MCF 10A (cell line): ENCODE results near the gene HS3ST5. TPM values are rescaled to one million over a fixed set of nuclear protein-coding genes. Genes with fewer than 3 reads are reported as not detected.

Source experiments
- BruUV-seq: library from RNA; stranded (reverse); fragments of 400-500 nt; replicated peaks from 2 replicates; lab custom pipeline; 2021; lab: Mats Ljungman, UMichigan
- CTCF ChIA-PET: fragments of 300-600 bp; sonication (Branson Sonifier 250); formaldehyde crosslinking; extraction: SDS; loops from one replicate; lab custom pipeline; 2021; ENCODE audit warnings: antibody characterized with exemption, inconsistent platforms; lab: Yijun Ruan, JAX
- POLR2A ChIA-PET: fragments of 300-600, 350-650 bp; sonication (Branson Sonifier 250); formaldehyde crosslinking; extraction: SDS; loops from one replicate; lab custom pipeline; 2020; ENCODE audit warnings: antibody characterized with exemption, inconsistent platforms; lab: Yijun Ruan, JAX
- DNase-seq: peaks from one replicate; pipeline ENCODE4 v3.0.0-alpha.2; 2018; ENCODE audit not compliant: unreplicated experiment
- H3K27ac Mint-ChIP-seq: one replicate; pipeline ENCODE4 v1.8.0; 2022; ENCODE audit warnings: mild to moderate bottlenecking, low read depth, mixed read lengths; ENCODE audit not compliant: unreplicated experiment
- H3K27me3 Mint-ChIP-seq: one replicate; pipeline ENCODE4 v1.8.0; 2022; ENCODE audit warnings: mixed read lengths; ENCODE audit not compliant: insufficient read depth, unreplicated experiment
- H3K36me3 Mint-ChIP-seq: one replicate; pipeline ENCODE4 v1.8.0; 2022; ENCODE audit warnings: mild to moderate bottlenecking, moderate library complexity, mixed read lengths; ENCODE audit not compliant: insufficient read depth, unreplicated experiment
- H3K4me1 Mint-ChIP-seq: one replicate; pipeline ENCODE4 v1.8.0; 2022; ENCODE audit warnings: mixed read lengths; ENCODE audit not compliant: insufficient read depth, unreplicated experiment
- H3K4me3 Mint-ChIP-seq: one replicate; pipeline ENCODE4 v1.8.0; 2022; ENCODE audit warnings: mild to moderate bottlenecking, moderate library complexity, mixed read lengths; ENCODE audit not compliant: unreplicated experiment
- H3K9me3 Mint-ChIP-seq: one replicate; pipeline ENCODE4 v1.8.0; 2022; ENCODE audit warnings: mixed read lengths; ENCODE audit not compliant: unreplicated experiment
- CTCF ChIP-seq: fragments of 200-600 bp; IDR thresholded peaks from one replicate; pipeline ENCODE4 v1.8.0; 2022; ENCODE audit warnings: antibody characterized with exemption, mild to moderate bottlenecking; ENCODE audit not compliant: unreplicated experiment
- intact Hi-C: fragments of 100-400 bp; cut with micrococcal nuclease; formaldehyde crosslinking; loops from 2 replicates; pipeline ENCODE4 v1.14.1; 2022
- total RNA-seq: library from RNA; stranded (reverse); gene quantifications from 2 replicates; pipeline ENCODE4 v1.2.3, GENCODE V29; 2022

The HS3ST5 gene
- total RNA-seq, 1 experiment from 2014 or later, result not detected

- POLR2A ChIA-PET, result no interaction called here
- DNase-seq, result no peak
- CTCF ChIA-PET, result no interaction called here
- BruUV-seq, result no TSS peak
- no peak overlapping the region for H3K27ac Mint-ChIP-seq
- no peak for TF ChIP-seq CTCF
- H3K27me3 Mint-ChIP-seq, result peaks cover 95% of the 10 kb centered on the region
- no peaks in the 10 kb centered on the region for H3K36me3 Mint-ChIP-seq
- H3K4me3 Mint-ChIP-seq, result no peak overlapping the region
- H3K4me1 Mint-ChIP-seq, result no peaks in the 10 kb centered on the region
- H3K9me3 Mint-ChIP-seq, result no peaks in the 10 kb centered on the region
- intact Hi-C loops, result no loop called here
Observed at GRCh38 chr6:114187563-114187962, 155.3 kb downstream of the HS3ST5 start.

- H3K4me3 Mint-ChIP-seq, result no peak overlapping the region
- H3K36me3 Mint-ChIP-seq, result no peaks in the 10 kb centered on the region
- no peak for TF ChIP-seq CTCF
- DNase-seq, result no peak
- H3K27ac Mint-ChIP-seq, result no peak overlapping the region
- H3K4me1 Mint-ChIP-seq, result no peaks in the 10 kb centered on the region
- intact Hi-C loops, result no loop called here
- POLR2A ChIA-PET, result no interaction called here
- H3K27me3 Mint-ChIP-seq, result peaks cover 86% of the 10 kb centered on the region
- BruUV-seq, result no TSS peak
- CTCF ChIA-PET, result interaction anchor here (1.2 kb wide), 1 partner anchor 13 kb away, joined by 3 read pairs; no protein-coding TSS in a partner anchor
- H3K9me3 Mint-ChIP-seq, result no peaks in the 10 kb centered on the region
Observed at GRCh38 chr6:114181664-114182063, 161.2 kb downstream of the HS3ST5 start.

GRCh38 chr6:114179411-114179810 lies 163.4 kb downstream of the HS3ST5 start:
- Mint-ChIP-seq H3K4me1 (no peaks in the 10 kb centered on the region), H3K9me3 (no peaks in the 10 kb centered on the region), H3K27ac (no peak overlapping the region), H3K27me3 (peaks cover 86% of the 10 kb centered on the region), H3K4me3 (no peak overlapping the region), H3K36me3 (no peaks in the 10 kb centered on the region)
- intact Hi-C loops, result no loop called here
- BruUV-seq, result no TSS peak
- no peak for TF ChIP-seq CTCF
- ChIA-PET POLR2A (no interaction called here), CTCF (no interaction called here)
- no peak for DNase-seq

- TF ChIP-seq CTCF, result no peak
- H3K36me3 Mint-ChIP-seq, result no peaks in the 10 kb centered on the region
- ChIA-PET CTCF (no interaction called here), POLR2A (no interaction called here)
- intact Hi-C loops, result no loop called here
- no peak for DNase-seq
- no peak overlapping the region for H3K27ac Mint-ChIP-seq
- H3K9me3 Mint-ChIP-seq, result no peaks in the 10 kb centered on the region
- peaks cover 91% of the 10 kb centered on the region for H3K27me3 Mint-ChIP-seq
- no peak overlapping the region for H3K4me3 Mint-ChIP-seq
- no peaks in the 10 kb centered on the region for H3K4me1 Mint-ChIP-seq
- no TSS peak for BruUV-seq
Observed at GRCh38 chr6:114176726-114177125, 166.1 kb downstream of the HS3ST5 start.
